GM18498 (cell line): Measurements from ENCODE around the gene BCL2L11.
A peak's percentile ranks its signal among the peaks of the same experiment; 100 is the strongest.

Experiments
- ATAC-seq: cut with Tn5 transposase; IDR thresholded peaks from one replicate; pipeline ENCODE4 v1.9.1; 2021; ENCODE audit warnings: mild to moderate bottlenecking, moderate library complexity; ENCODE audit not compliant: unreplicated experiment

Gene BCL2L11

GRCh38 chr2:111188681-111189080, 68.0 kb downstream of the BCL2L11 start:
- no peak for ATAC-seq

- no peak for ATAC-seq
These were observed 68.4 kb downstream of the BCL2L11 start for GRCh38 chr2:111189106-111189505.

GRCh38 chr2:111190816-111191540, 70.3 kb downstream of the BCL2L11 start:
- no peak for ATAC-seq

- ATAC-seq: no peak
These were observed 71.2 kb downstream of the BCL2L11 start for GRCh38 chr2:111191877-111192276.

- no peak for ATAC-seq
These were observed 72.2 kb downstream of the BCL2L11 start for GRCh38 chr2:111192776-111193368.

- peak; percentile 82 for ATAC-seq
These were observed 74.3 kb downstream of the BCL2L11 start for GRCh38 chr2:111194835-111195621.

GRCh38 chr2:111196435-111196834, 75.7 kb downstream of the BCL2L11 start:
- ATAC-seq: no peak

GRCh38 chr2:111198701-111199100, 78.0 kb downstream of the BCL2L11 start:
- ATAC-seq: no peak

- ATAC-seq: no peak
These were observed 79.1 kb downstream of the BCL2L11 start for GRCh38 chr2:111199840-111200239.

GRCh38 chr2:111200333-111200881, 79.7 kb downstream of the BCL2L11 start:
- no peak for ATAC-seq

- peak; percentile 81 for ATAC-seq
These were observed 80.5 kb downstream of the BCL2L11 start for GRCh38 chr2:111201214-111201613.

- no peak for ATAC-seq
These were observed 81.7 kb downstream of the BCL2L11 start for GRCh38 chr2:111202266-111203040.

GRCh38 chr2:111204706-111205105, 84.0 kb downstream of the BCL2L11 start:
- no peak for ATAC-seq

GRCh38 chr2:111205774-111206173, 85.1 kb downstream of the BCL2L11 start:
- no peak for ATAC-seq

GRCh38 chr2:111207851-111208250, 87.1 kb downstream of the BCL2L11 start:
- no peak for ATAC-seq

GRCh38 chr2:111208639-111209038, 87.9 kb downstream of the BCL2L11 start:
- peak; percentile 21 for ATAC-seq

- ATAC-seq: peak; percentile 92
These were observed 88.4 kb downstream of the BCL2L11 start for GRCh38 chr2:111209045-111209514.

GRCh38 chr2:111210036-111210435, 89.3 kb downstream of the BCL2L11 start:
- ATAC-seq: no peak

GRCh38 chr2:111213877-111214276, 93.2 kb downstream of the BCL2L11 start:
- ATAC-seq: no peak

GRCh38 chr2:111216811-111217652, 96.3 kb downstream of the BCL2L11 start:
- no peak for ATAC-seq
